ENCODE measurements around the gene SLC38A4.

Gene SLC38A4

GRCh38 chr12:46787496-46788055, 38.2 kb downstream of the SLC38A4 start:
- Mint-ChIP-seq H3K27me3 (peaks cover 28% of the 10 kb centered on the region), H3K4me1 (no peaks in the 10 kb centered on the region), H3K27ac (ENCODE audit: low read depth) (no peak overlapping the region), H3K36me3 (ENCODE audit: insufficient read depth) (peaks cover 1% of the 10 kb centered on the region), H3K4me3 (no peak overlapping the region), H3K9me3 (no peaks in the 10 kb centered on the region)
- DNase-seq (ENCODE audit: low spot score in 2 of 2), result no peak
- no peak for ATAC-seq (replicated peaks; ENCODE audit: extremely low read depth, poor library complexity, severe bottlenecking)

GRCh38 chr12:46786774-46787173, 39.0 kb downstream of the SLC38A4 start:
- H3K9me3 Mint-ChIP-seq, result no peaks in the 10 kb centered on the region
- H3K36me3 Mint-ChIP-seq (ENCODE audit: insufficient read depth), result peaks cover 1% of the 10 kb centered on the region

DNA sequence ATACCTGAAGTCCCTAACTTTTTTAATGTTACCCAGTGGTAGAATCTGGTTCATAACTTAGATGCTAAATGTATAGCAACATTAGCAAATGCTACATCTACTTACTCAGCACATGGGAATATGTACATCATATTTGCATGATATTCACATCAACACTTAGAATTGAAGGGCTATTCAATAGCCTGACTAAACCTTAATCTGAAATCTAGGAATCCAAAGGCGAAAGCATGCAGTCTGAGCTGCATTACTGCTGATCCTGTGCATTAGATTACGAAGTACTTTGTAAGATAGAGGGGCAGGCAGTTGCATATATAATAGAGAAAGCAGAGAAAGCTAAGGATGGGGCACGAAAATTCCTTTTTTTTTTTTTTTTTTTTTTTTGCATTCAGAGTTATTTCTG, 40.4 kb downstream of the SLC38A4 start:
- no peak for ATAC-seq (replicated peaks; ENCODE audit: extremely low read depth, poor library complexity, severe bottlenecking)
- H3K27me3 Mint-ChIP-seq, result peaks cover 27% of the 10 kb centered on the region
- DNase-seq (ENCODE audit: low spot score in 2 of 2), result no peak
- H3K9me3 Mint-ChIP-seq, result no peaks in the 10 kb centered on the region
- no peaks in the 10 kb centered on the region for H3K4me1 Mint-ChIP-seq
- no peak overlapping the region for H3K4me3 Mint-ChIP-seq
- H3K27ac Mint-ChIP-seq (ENCODE audit: low read depth), result no peak overlapping the region
- no peaks in the 10 kb centered on the region for H3K36me3 Mint-ChIP-seq (ENCODE audit: insufficient read depth)

More at GRCh38 chr12:46786774-46787173, 39.0 kb downstream of the SLC38A4 start:
- Mint-ChIP-seq H3K4me3 (no peak overlapping the region), H3K27me3 (peaks cover 23% of the 10 kb centered on the region), H3K4me1 (no peaks in the 10 kb centered on the region), H3K27ac (ENCODE audit: low read depth) (no peak overlapping the region)
- ATAC-seq (replicated peaks; ENCODE audit: extremely low read depth, poor library complexity, severe bottlenecking), result no peak
- DNase-seq (ENCODE audit: low spot score in 2 of 2), result no peak

DNA sequence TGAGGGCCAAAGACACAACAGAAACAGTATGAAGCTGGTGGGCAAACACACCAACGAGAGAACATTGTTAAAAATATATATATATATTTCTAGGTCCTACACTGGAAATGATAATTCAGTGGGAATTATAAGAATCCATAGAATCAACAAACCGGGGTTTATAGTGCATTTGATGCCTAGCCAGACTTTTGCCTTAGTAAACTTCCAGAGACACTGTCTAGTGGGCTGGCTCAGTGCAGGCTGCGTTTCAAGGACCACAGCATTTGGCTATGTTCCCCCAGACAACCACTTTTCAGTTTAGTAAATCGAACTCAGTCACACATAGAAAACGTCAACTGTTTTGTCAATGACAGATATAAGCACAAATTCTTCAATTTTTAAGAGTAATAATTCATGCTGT, 41.9 kb downstream of the SLC38A4 start:
- Mint-ChIP-seq H3K9me3 (no peaks in the 10 kb centered on the region), H3K27ac (ENCODE audit: low read depth) (no peak overlapping the region), H3K27me3 (peaks cover 32% of the 10 kb centered on the region), H3K4me3 (no peak overlapping the region), H3K4me1 (no peaks in the 10 kb centered on the region), H3K36me3 (ENCODE audit: insufficient read depth) (no peaks in the 10 kb centered on the region)
- ATAC-seq (replicated peaks; ENCODE audit: extremely low read depth, poor library complexity, severe bottlenecking) (no peak), DNase-seq (ENCODE audit: low spot score in 2 of 2) (no peak)

DNA sequence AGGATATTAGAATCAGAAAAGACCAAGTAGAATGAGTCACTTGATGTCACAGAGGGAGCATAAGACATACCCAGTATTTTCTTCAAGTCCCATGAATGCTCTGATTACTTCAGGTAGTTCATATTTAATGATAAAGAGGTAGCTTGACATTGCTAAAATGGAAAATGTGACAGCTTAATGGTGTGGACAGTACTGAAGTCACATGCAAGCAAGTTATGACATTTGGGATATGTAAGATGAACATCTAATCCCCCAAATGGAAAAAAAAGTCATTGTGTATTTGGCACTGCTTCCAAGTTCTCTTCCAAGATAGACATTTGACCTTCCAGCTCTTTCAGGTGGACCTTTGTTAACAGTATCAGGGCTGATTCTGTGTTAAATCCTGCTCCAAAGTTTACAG, 45.9 kb downstream of the SLC38A4 start:
- Mint-ChIP-seq H3K27ac (ENCODE audit: low read depth) (no peak overlapping the region), H3K27me3 (peaks cover 44% of the 10 kb centered on the region), H3K4me1 (no peaks in the 10 kb centered on the region), H3K4me3 (no peak overlapping the region), H3K9me3 (no peaks in the 10 kb centered on the region), H3K36me3 (ENCODE audit: insufficient read depth) (no peaks in the 10 kb centered on the region)
- ATAC-seq (replicated peaks; ENCODE audit: extremely low read depth, poor library complexity, severe bottlenecking) (no peak), DNase-seq (ENCODE audit: low spot score in 2 of 2) (no peak)

- Mint-ChIP-seq H3K9me3 (no peaks in the 10 kb centered on the region), H3K4me3 (no peak overlapping the region), H3K27ac (ENCODE audit: low read depth) (no peak overlapping the region), H3K27me3 (peaks cover 44% of the 10 kb centered on the region), H3K4me1 (no peaks in the 10 kb centered on the region), H3K36me3 (ENCODE audit: insufficient read depth) (no peaks in the 10 kb centered on the region)
- ATAC-seq (replicated peaks; ENCODE audit: extremely low read depth, poor library complexity, severe bottlenecking), result no peak
- no peak for DNase-seq (ENCODE audit: low spot score in 2 of 2)
Observed at GRCh38 chr12:46779063-46779462, 46.7 kb downstream of the SLC38A4 start.

- Mint-ChIP-seq H3K4me1 (no peaks in the 10 kb centered on the region), H3K27me3 (peaks cover 44% of the 10 kb centered on the region), H3K36me3 (ENCODE audit: insufficient read depth) (no peaks in the 10 kb centered on the region), H3K27ac (ENCODE audit: low read depth) (no peak overlapping the region), H3K4me3 (no peak overlapping the region), H3K9me3 (no peaks in the 10 kb centered on the region)
- ATAC-seq (replicated peaks; ENCODE audit: extremely low read depth, poor library complexity, severe bottlenecking) (no peak), DNase-seq (ENCODE audit: low spot score in 2 of 2) (no peak)
Observed at GRCh38 chr12:46778415-46778814, 47.4 kb downstream of the SLC38A4 start.

GRCh38 chr12:46777587-46777986, 48.2 kb downstream of the SLC38A4 start:
- H3K27ac Mint-ChIP-seq (ENCODE audit: low read depth), result no peak overlapping the region
- DNase-seq (ENCODE audit: low spot score in 2 of 2) (no peak), ATAC-seq (replicated peaks; ENCODE audit: extremely low read depth, poor library complexity, severe bottlenecking) (no peak)
- H3K27me3 Mint-ChIP-seq, result peaks cover 44% of the 10 kb centered on the region
- H3K4me3 Mint-ChIP-seq, result no peak overlapping the region
- no peaks in the 10 kb centered on the region for H3K9me3 Mint-ChIP-seq
- H3K36me3 Mint-ChIP-seq (ENCODE audit: insufficient read depth), result no peaks in the 10 kb centered on the region
- no peaks in the 10 kb centered on the region for H3K4me1 Mint-ChIP-seq

DNA sequence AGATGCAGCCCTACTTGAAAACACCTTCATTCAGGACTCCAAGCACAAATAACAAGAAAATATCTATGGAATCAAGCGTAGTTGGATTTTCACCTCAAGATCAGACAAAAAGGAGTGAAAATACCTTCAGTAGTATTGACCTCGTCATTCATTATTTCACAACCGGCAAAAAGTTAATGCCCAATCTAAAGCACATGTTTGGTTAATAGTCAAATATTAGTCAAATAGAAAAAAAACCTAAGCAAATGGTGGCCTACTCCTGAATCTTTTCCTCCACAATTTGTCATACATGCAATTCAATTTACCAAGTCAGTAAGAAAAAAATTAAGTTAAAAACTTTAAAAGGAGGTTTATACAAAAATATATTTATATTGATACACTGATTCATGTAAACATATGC, 50.0 kb downstream of the SLC38A4 start:
- DNase-seq (ENCODE audit: low spot score in 2 of 2) (no peak), ATAC-seq (replicated peaks; ENCODE audit: extremely low read depth, poor library complexity, severe bottlenecking) (no peak)
- Mint-ChIP-seq H3K27me3 (peaks cover 52% of the 10 kb centered on the region), H3K27ac (ENCODE audit: low read depth) (no peak overlapping the region), H3K4me1 (no peaks in the 10 kb centered on the region), H3K4me3 (no peak overlapping the region), H3K9me3 (no peaks in the 10 kb centered on the region), H3K36me3 (ENCODE audit: insufficient read depth) (no peaks in the 10 kb centered on the region)

- Mint-ChIP-seq H3K9me3 (no peaks in the 10 kb centered on the region), H3K36me3 (ENCODE audit: insufficient read depth) (no peaks in the 10 kb centered on the region), H3K27ac (ENCODE audit: low read depth) (no peak overlapping the region), H3K4me1 (no peaks in the 10 kb centered on the region), H3K4me3 (no peak overlapping the region), H3K27me3 (peaks cover 43% of the 10 kb centered on the region)
- DNase-seq (ENCODE audit: low spot score in 2 of 2), result no peak
- no peak for ATAC-seq (replicated peaks; ENCODE audit: extremely low read depth, poor library complexity, severe bottlenecking)
Observed at GRCh38 chr12:46774322-46774633, 51.5 kb downstream of the SLC38A4 start.

GRCh38 chr12:46773586-46774321, 52.0 kb downstream of the SLC38A4 start:
- H3K4me3 Mint-ChIP-seq, result no peak overlapping the region
- H3K9me3 Mint-ChIP-seq, result no peaks in the 10 kb centered on the region
- DNase-seq (ENCODE audit: low spot score in 2 of 2) (no peak), ATAC-seq (replicated peaks; ENCODE audit: extremely low read depth, poor library complexity, severe bottlenecking) (no peak)
- no peak overlapping the region for H3K27ac Mint-ChIP-seq (ENCODE audit: low read depth)
- peaks cover 43% of the 10 kb centered on the region for H3K27me3 Mint-ChIP-seq
- no peaks in the 10 kb centered on the region for H3K4me1 Mint-ChIP-seq
- H3K36me3 Mint-ChIP-seq (ENCODE audit: insufficient read depth), result no peaks in the 10 kb centered on the region

DNA sequence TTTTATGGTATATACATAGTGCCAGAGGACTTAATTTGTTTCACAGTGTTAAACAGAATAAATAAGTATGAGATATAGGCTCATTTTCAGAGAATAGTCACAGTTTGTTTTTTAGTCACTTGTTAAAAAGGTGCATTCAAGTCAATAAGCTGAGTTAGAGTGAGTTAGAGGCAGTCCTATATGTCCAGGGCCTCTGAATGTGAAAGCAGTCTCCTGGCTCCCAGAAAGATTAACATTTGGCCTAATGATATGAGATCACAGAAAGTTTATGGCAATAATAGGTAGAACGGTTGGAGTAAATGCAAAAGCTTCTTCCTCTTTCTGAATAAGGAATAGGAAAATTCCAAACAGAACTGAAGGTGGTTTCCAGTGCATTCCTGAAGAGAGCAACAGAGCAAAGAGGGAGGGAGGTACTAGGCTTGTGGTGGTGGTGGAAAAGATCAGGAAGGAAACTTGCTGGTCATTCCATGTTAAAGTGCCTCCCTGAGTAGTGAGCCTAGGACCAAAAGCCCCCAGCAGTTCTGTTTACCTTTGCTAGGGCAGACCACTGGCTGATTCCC, 54.4 kb downstream of the SLC38A4 start:
- no peak for ATAC-seq (replicated peaks; ENCODE audit: extremely low read depth, poor library complexity, severe bottlenecking)
- DNase-seq (ENCODE audit: low spot score in 2 of 2), result no peak
- Mint-ChIP-seq H3K27me3 (peaks cover 40% of the 10 kb centered on the region), H3K9me3 (no peaks in the 10 kb centered on the region), H3K4me3 (no peak overlapping the region), H3K36me3 (ENCODE audit: insufficient read depth) (no peaks in the 10 kb centered on the region), H3K27ac (ENCODE audit: low read depth) (no peak overlapping the region), H3K4me1 (no peaks in the 10 kb centered on the region)

DNA sequence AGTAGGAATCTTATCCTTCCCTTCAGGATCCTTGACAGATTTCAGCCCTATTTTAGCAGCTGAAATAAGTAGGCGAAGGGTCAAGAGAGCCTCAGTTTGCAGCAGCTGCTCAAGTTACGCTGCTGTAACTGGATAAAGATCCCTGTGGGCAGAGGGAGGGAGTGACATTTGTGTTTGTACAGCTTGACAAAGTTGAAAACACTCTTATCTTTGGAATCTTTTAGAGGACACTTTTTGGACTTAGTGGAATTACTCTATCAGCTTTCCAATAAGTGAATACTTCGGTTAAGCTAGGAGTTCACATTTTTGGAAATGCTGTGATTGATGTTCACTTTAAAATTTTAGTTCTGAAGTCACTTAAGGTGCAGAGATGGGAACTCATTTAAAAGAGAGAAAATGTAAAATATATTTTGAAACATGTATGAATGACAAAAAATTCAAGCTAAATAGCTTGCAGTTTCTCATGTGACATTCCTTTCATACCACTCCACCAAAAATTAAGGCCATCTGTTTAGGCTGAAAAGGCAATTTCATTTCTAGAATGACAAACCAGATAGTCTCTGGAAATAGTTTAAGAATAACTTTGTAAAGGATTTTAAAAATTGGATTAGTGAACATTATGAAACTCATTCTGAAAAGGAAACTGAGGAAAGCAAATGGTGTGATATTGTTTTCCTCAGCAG, 55.2 kb downstream of the SLC38A4 start:
- no peak overlapping the region for H3K4me3 Mint-ChIP-seq

More for the DNA sequence above, 55.2 kb downstream of the SLC38A4 start:
- Mint-ChIP-seq H3K36me3 (ENCODE audit: insufficient read depth) (no peaks in the 10 kb centered on the region), H3K27me3 (peaks cover 41% of the 10 kb centered on the region), H3K27ac (ENCODE audit: low read depth) (no peak overlapping the region), H3K4me1 (no peaks in the 10 kb centered on the region), H3K9me3 (no peaks in the 10 kb centered on the region)
- ATAC-seq (replicated peaks; ENCODE audit: extremely low read depth, poor library complexity, severe bottlenecking) (no peak), DNase-seq (ENCODE audit: low spot score in 2 of 2) (no peak)

All from central memory CD8-positive, alpha-beta T cell (primary cell).